GM18526 (cell line): Measurements from ENCODE around the gene CD1D.

Source experiments
- POLR2A ChIP-seq: IDR thresholded peaks from 3 replicates; pipeline ENCODE4 v1.6.1; 2011; ENCODE audit not compliant: insufficient read length; ENCODE audit errors: extremely low read depth

The CD1D gene

GRCh38 chr1:158155673-158156072 is 25.0 kb upstream of the CD1D start:
- TF ChIP-seq POLR2A = no peak

GRCh38 chr1:158159597-158159996 is 21.1 kb upstream of the CD1D start:
- TF ChIP-seq POLR2A = no peak

GRCh38 chr1:158161446-158161845 is 19.2 kb upstream of the CD1D start:
- TF ChIP-seq POLR2A = no peak

- TF ChIP-seq POLR2A = no peak
Measured at GRCh38 chr1:158163000-158163947, 17.4 kb upstream of the CD1D start.

- no peak for TF ChIP-seq POLR2A
Measured at GRCh38 chr1:158169105-158169504, 11.6 kb upstream of the CD1D start.

GRCh38 chr1:158176399-158176798 is 4.3 kb upstream of the CD1D start:
- TF ChIP-seq POLR2A = no peak

GRCh38 chr1:158177700-158178450 is 2.8 kb upstream of the CD1D start:
- no peak for TF ChIP-seq POLR2A

GRCh38 chr1:158179301-158180041 is 1.2 kb upstream of the CD1D start:
- TF ChIP-seq POLR2A = no peak

- TF ChIP-seq POLR2A = no peak
Measured at GRCh38 chr1:158181577-158181922, 855 bp downstream of the CD1D start.

- no peak for TF ChIP-seq POLR2A
Measured at GRCh38 chr1:158185770-158186169, 5.1 kb downstream of the CD1D start.

- TF ChIP-seq POLR2A = no peak
Measured at GRCh38 chr1:158186180-158186579, 5.5 kb downstream of the CD1D start.

GRCh38 chr1:158188611-158189010 is 7.9 kb downstream of the CD1D start:
- TF ChIP-seq POLR2A = no peak

- TF ChIP-seq POLR2A = no peak
Measured at GRCh38 chr1:158189624-158190023, 8.9 kb downstream of the CD1D start.

GRCh38 chr1:158191299-158191698 is 10.6 kb downstream of the CD1D start:
- no peak for TF ChIP-seq POLR2A

GRCh38 chr1:158196461-158196860 is 15.8 kb downstream of the CD1D start:
- no peak for TF ChIP-seq POLR2A
